Vagina (tissue), 2 donors: ENCODE data around the gene GORASP1. TPM values are rescaled to one million over a fixed set of nuclear protein-coding genes. Genes with fewer than 3 reads are reported as not detected.

Experiments
- DNase-seq, 2 donors: peaks; one replicate each; pipeline ENCODE4 v3.0.0-alpha.2; 2017; ENCODE audit errors: extremely low spot score in 2 of 2
- H3K27ac ChIP-seq: fragments of 200-600 bp; sonication (generic); one replicate; pipeline ENCODE4 v1.5.1; 2019
- H3K27me3 ChIP-seq: fragments of 200-600 bp; sonication (generic); one replicate; pipeline ENCODE4 v1.5.1; 2019
- H3K36me3 ChIP-seq, 2 donors: fragments of 200-600 bp; sonication (generic); one replicate each; pipeline ENCODE4 v1.5.1; 2017 to 2019
- H3K4me1 ChIP-seq: fragments of 200-600 bp; sonication (generic); one replicate; pipeline ENCODE4 v1.5.1; 2019
- H3K4me3 ChIP-seq, 2 donors: fragments of 200-600 bp; sonication (generic); 1 replicate in 1 of 2; 2 replicates in 1 of 2; pipeline ENCODE4 v1.5.1; 2016 to 2019
- H3K9me3 ChIP-seq: fragments of 200-600 bp; sonication (generic); one replicate; pipeline ENCODE4 v1.5.1; 2019
- CTCF ChIP-seq, 3 experiments: fragments of 450-650 bp in 2 of 3; fragments of 200-600 bp in 1 of 3; sonication (generic) in 1 of 3; IDR thresholded peaks; one replicate each; pipeline ENCODE4 v1.5.1; 2017 to 2019; ENCODE audit warnings: antibody characterized with exemption in 3 of 3, mild to moderate bottlenecking in 2 of 3, moderate library complexity in 2 of 3
- POLR2A ChIP-seq, 2 donors: fragments of 450-650 bp; IDR thresholded peaks; one replicate each; pipeline ENCODE4 v1.6.1; 2017; ENCODE audit warnings: antibody characterized with exemption in 2 of 2, mild to moderate bottlenecking in 2 of 2, moderate library complexity in 2 of 2
- POLR2AphosphoS5 ChIP-seq, 2 donors: sonication (generic); formaldehyde crosslinking; IDR thresholded peaks; one replicate each; pipeline ENCODE4 v1.9.0; 2017; ENCODE audit warnings: antibody characterized with exemption in 2 of 2, mild to moderate bottlenecking in 2 of 2, low read depth in 1 of 2; ENCODE audit not compliant: insufficient read depth in 1 of 2
- intact Hi-C: fragments of 100-400 bp; cut with DNase I; formaldehyde crosslinking; loops from one replicate; pipeline ENCODE4 v1.15.1; 2023
- total RNA-seq: library from RNA; depleted of rRNA; stranded (reverse); fragments of >200 nt; gene quantifications from one replicate; pipeline ENCODE4 v1.2.3, GENCODE V29; 2016

Gene GORASP1
- total RNA-seq, 1 donor from 2014 or later, result 45.9 TPM

- TF ChIP-seq POLR2A (IDR thresholded peaks at IDR 0.05) (no peak), POLR2AphosphoS5 (IDR thresholded peaks at IDR 0.05; ENCODE audit: insufficient read depth in 1 of 2, low read depth in 1 of 2) (no peak), CTCF (IDR thresholded peaks at IDR 0.05) (no peak)
- Histone ChIP-seq H3K4me3 (no peak overlapping the region), H3K36me3 (peaks cover 0 to 72% of the 10 kb centered on the region in 2 donors), H3K27ac (no peak overlapping the region), H3K9me3 (no peaks in the 10 kb centered on the region), H3K27me3 (no peaks in the 10 kb centered on the region), H3K4me1 (no peaks in the 10 kb centered on the region)
- DNase-seq, result no peak
- intact Hi-C loops, result no loop called here
Measured at GRCh38 chr3:39088456-39088855, 19.0 kb downstream of the GORASP1 start.

GRCh38 chr3:39086144-39086543, 21.3 kb downstream of the GORASP1 start:
- Histone ChIP-seq H3K27me3 (no peaks in the 10 kb centered on the region), H3K4me1 (no peaks in the 10 kb centered on the region), H3K27ac (no peak overlapping the region), H3K4me3 (no peak overlapping the region), H3K36me3 (peaks cover 0 to 56% of the 10 kb centered on the region in 2 donors), H3K9me3 (no peaks in the 10 kb centered on the region)
- TF ChIP-seq CTCF (IDR thresholded peaks at IDR 0.05) (no peak), POLR2A (IDR thresholded peaks at IDR 0.05) (no peak), POLR2AphosphoS5 (IDR thresholded peaks at IDR 0.05; ENCODE audit: insufficient read depth in 1 of 2, low read depth in 1 of 2) (no peak)
- intact Hi-C loops, result no loop called here
- DNase-seq, result no peak

- no peak overlapping the region for H3K4me3 ChIP-seq
- no peaks in the 10 kb centered on the region for H3K4me1 ChIP-seq
- H3K27ac ChIP-seq, result no peak overlapping the region
- TF ChIP-seq POLR2AphosphoS5 (IDR thresholded peaks at IDR 0.05; ENCODE audit: insufficient read depth in 1 of 2, low read depth in 1 of 2) (no peak), CTCF (IDR thresholded peaks at IDR 0.05) (no peak), POLR2A (IDR thresholded peaks at IDR 0.05) (no peak)
- H3K9me3 ChIP-seq, result no peaks in the 10 kb centered on the region
- intact Hi-C loops, result no loop called here
- no peak for DNase-seq
- no peaks in the 10 kb centered on the region for H3K27me3 ChIP-seq
- peaks cover 0 to 45% of the 10 kb centered on the region in 2 donors for H3K36me3 ChIP-seq
Measured at GRCh38 chr3:39082666-39083313, 24.6 kb downstream of the GORASP1 start.

GRCh38 chr3:39080026-39080425, 27.4 kb downstream of the GORASP1 start:
- H3K27me3 ChIP-seq, result no peaks in the 10 kb centered on the region
- H3K27ac ChIP-seq, result no peak overlapping the region
- TF ChIP-seq CTCF (IDR thresholded peaks at IDR 0.05) (no peak), POLR2A (IDR thresholded peaks at IDR 0.05) (no peak), POLR2AphosphoS5 (IDR thresholded peaks at IDR 0.05; ENCODE audit: insufficient read depth in 1 of 2, low read depth in 1 of 2) (no peak)
- no peaks in the 10 kb centered on the region for H3K4me1 ChIP-seq
- H3K4me3 ChIP-seq, result no peak overlapping the region
- no peaks in the 10 kb centered on the region for H3K9me3 ChIP-seq
- intact Hi-C loops, result no loop called here
- peaks cover 0 to 47% of the 10 kb centered on the region in 2 donors for H3K36me3 ChIP-seq
- DNase-seq, result no peak

GRCh38 chr3:39079530-39079929, 27.9 kb downstream of the GORASP1 start:
- intact Hi-C loops, result no loop called here
- Histone ChIP-seq H3K27ac (no peak overlapping the region), H3K4me3 (no peak overlapping the region), H3K4me1 (no peaks in the 10 kb centered on the region), H3K36me3 (peaks cover 0 to 47% of the 10 kb centered on the region in 2 donors), H3K27me3 (no peaks in the 10 kb centered on the region), H3K9me3 (no peaks in the 10 kb centered on the region)
- no peak for DNase-seq
- TF ChIP-seq POLR2AphosphoS5 (IDR thresholded peaks at IDR 0.05; ENCODE audit: insufficient read depth in 1 of 2, low read depth in 1 of 2), result no peak
